Neural crest cell (in vitro differentiated cells): ENCODE data around the gene TFAP2B. TPM values are rescaled to one million over a fixed set of nuclear protein-coding genes. Genes with fewer than 3 reads are reported as not detected.
A peak's percentile ranks its signal among the peaks of the same experiment; 100 is the strongest.

Experiments used
- DNase-seq: peaks from one replicate; pipeline ENCODE4 v3.0.0; 2021; ENCODE audit warnings: low read depth, mixed read lengths, low spot score
- H3K27ac Mint-ChIP-seq: one replicate; pipeline ENCODE4 v1.8.0; 2021; ENCODE audit warnings: mild to moderate bottlenecking, mixed read lengths; ENCODE audit not compliant: unreplicated experiment
- H3K27me3 Mint-ChIP-seq: 2 replicates; pipeline ENCODE4 v1.8.0; 2021; ENCODE audit warnings: low read depth, mild to moderate bottlenecking, mixed read lengths
- H3K36me3 Mint-ChIP-seq: 2 replicates; pipeline ENCODE4 v1.8.0; 2021; ENCODE audit warnings: low read depth, mild to moderate bottlenecking, mixed read lengths
- H3K4me1 Mint-ChIP-seq: 2 replicates; pipeline ENCODE4 v1.8.0; 2021; ENCODE audit warnings: mixed read lengths
- H3K4me3 Mint-ChIP-seq: one replicate; pipeline ENCODE4 v1.8.0; 2021; ENCODE audit warnings: mild to moderate bottlenecking, mixed read lengths
- H3K9me3 Mint-ChIP-seq: 2 replicates; pipeline ENCODE4 v1.8.0; 2021; ENCODE audit warnings: mixed read lengths
- total RNA-seq: library from RNA; stranded (reverse); gene quantifications from 2 replicates; pipeline ENCODE4 v1.2.1, GENCODE V29; 2021
- TF ChIP-seq, protein P1 (sequence below): fragments of 200-600 bp; sonication (generic); conservative IDR thresholded peaks from 2 replicates; pipeline ENCODE4 v1.5.0; 2021; ENCODE audit warnings: antibody characterized with exemption, mild to moderate bottlenecking

TFAP2B gene
- total RNA-seq, 1 donor from 2014 or later = 66.1 TPM

DNA sequence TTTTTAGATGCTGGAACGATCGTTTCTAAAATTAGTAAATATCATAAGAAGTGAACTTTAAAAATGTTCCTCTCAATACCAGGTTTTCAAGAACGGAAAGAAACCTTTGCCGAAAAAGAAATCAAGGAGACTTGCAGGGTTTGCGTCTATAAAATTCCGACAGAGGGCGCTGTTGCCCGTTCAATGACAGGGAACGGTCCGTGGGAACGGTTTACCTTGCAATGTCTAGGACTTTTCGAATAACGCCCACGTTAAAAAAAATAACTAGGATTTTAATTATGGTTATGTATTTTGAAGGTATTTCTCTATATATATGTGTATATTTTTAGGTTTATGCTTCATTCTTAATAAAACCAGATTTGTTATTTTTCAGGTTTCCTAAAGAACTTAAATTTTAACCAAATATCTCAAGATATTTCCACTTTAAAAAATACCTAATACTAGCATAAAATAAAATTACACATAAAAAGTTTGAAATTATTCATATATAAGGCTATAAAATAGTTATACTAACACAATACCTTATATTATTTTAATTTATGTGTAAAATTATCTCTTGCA is 2.5 kb upstream of the TFAP2B start:
- TF ChIP-seq, protein P1, sequence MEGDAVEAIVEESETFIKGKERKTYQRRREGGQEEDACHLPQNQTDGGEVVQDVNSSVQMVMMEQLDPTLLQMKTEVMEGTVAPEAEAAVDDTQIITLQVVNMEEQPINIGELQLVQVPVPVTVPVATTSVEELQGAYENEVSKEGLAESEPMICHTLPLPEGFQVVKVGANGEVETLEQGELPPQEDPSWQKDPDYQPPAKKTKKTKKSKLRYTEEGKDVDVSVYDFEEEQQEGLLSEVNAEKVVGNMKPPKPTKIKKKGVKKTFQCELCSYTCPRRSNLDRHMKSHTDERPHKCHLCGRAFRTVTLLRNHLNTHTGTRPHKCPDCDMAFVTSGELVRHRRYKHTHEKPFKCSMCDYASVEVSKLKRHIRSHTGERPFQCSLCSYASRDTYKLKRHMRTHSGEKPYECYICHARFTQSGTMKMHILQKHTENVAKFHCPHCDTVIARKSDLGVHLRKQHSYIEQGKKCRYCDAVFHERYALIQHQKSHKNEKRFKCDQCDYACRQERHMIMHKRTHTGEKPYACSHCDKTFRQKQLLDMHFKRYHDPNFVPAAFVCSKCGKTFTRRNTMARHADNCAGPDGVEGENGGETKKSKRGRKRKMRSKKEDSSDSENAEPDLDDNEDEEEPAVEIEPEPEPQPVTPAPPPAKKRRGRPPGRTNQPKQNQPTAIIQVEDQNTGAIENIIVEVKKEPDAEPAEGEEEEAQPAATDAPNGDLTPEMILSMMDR = peak; percentile 91
- Mint-ChIP-seq H3K4me3 (peak overlapping the region; percentile 91), H3K4me1 (peaks cover 43% of the 10 kb centered on the region), H3K9me3 (no peaks in the 10 kb centered on the region), H3K36me3 (peaks cover 9% of the 10 kb centered on the region), H3K27ac (peak overlapping the region; percentile 15), H3K27me3 (peaks cover 83% of the 10 kb centered on the region)
- DNase-seq = peak; percentile 82

DNA sequence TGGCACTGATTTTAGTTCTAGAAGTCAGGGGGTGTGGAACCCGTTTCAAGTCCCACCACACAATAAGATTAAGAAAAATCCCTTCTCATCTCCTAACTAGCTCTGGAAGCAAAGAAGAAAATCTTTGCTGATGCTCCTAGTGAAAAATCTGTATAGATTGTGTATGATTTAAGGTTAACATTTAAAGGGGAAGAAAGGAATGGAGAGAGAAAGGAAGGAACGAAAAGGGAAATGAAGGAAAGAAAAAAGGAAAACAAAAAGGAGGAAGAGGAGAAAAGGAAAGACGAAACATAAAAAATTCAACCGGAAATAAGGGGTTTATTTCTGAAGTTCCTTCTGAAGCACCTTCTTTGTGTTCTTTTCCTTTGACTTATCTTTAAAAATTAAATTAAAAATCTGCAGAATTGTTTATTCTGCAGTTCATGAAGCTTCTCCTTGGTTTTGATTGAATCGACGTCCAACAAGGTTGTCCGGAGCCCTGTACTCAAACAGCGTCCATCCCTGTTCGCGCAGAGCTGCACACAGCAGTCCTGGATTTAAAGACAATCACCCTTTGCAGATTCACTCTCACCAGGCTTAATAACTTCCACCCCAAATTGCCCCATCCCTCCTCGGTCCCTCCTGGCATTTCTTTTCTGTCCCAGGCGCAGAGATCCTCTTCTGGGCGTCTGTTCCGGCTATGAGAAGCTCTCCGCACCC is 1.6 kb upstream of the TFAP2B start:
- H3K27ac Mint-ChIP-seq = peak overlapping the region; percentile 96
- peaks cover 92% of the 10 kb centered on the region for H3K27me3 Mint-ChIP-seq
- TF ChIP-seq, protein P1 = no peak
- H3K4me1 Mint-ChIP-seq = peaks cover 51% of the 10 kb centered on the region
- H3K36me3 Mint-ChIP-seq = peaks cover 15% of the 10 kb centered on the region
- DNase-seq = no peak
- H3K4me3 Mint-ChIP-seq = peak overlapping the region; percentile 97
- H3K9me3 Mint-ChIP-seq = no peaks in the 10 kb centered on the region

DNA sequence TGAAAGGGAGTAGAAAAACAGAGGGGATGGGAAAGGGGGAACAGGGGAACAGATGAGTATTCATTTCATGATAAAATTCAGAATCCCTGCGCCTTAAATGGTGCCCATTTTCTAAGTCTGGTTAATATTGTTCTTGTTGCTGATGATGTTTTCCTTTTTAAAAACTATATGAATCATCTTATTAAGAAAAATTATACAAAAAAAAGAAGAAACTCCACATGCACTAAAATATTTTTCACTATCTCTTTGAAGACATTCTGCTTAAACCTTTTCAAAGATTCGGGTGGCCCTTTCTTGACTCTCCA is 1.1 kb upstream of the TFAP2B start:
- TF ChIP-seq, protein P1 = no peak
- H3K27me3 Mint-ChIP-seq = peaks cover 92% of the 10 kb centered on the region
- H3K36me3 Mint-ChIP-seq = peaks cover 19% of the 10 kb centered on the region
- H3K9me3 Mint-ChIP-seq = no peaks in the 10 kb centered on the region
- peaks cover 54% of the 10 kb centered on the region for H3K4me1 Mint-ChIP-seq
- H3K27ac Mint-ChIP-seq = peak overlapping the region; percentile 88
- peak overlapping the region; percentile 97 for H3K4me3 Mint-ChIP-seq
- no peak for DNase-seq

DNA sequence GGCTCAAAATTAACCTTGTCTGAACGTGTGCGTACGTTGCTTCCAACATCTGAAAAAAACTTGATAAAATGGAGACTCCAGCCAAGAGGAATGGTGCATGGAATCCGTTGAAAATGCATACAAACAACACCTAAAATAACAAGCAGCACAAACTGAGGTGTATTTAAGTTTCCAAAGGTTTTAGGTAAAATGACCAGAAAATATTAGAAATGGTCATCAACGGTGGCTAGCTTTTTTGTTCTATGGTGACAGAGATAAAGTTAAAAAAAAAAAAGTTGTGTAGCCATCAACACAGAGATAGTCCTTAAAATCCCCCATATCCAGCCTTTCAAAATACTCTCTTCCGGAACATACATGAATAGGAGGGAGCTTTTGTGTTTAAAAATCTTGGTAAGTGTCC is 651 bp upstream of the TFAP2B start:
- H3K4me3 Mint-ChIP-seq = peak overlapping the region; percentile 97
- peaks cover 21% of the 10 kb centered on the region for H3K36me3 Mint-ChIP-seq
- H3K9me3 Mint-ChIP-seq = no peaks in the 10 kb centered on the region
- DNase-seq = no peak
- peak overlapping the region; percentile 69 for H3K27ac Mint-ChIP-seq
- H3K4me1 Mint-ChIP-seq = peaks cover 55% of the 10 kb centered on the region
- H3K27me3 Mint-ChIP-seq = peaks cover 94% of the 10 kb centered on the region
- TF ChIP-seq, protein P1 = no peak

DNA sequence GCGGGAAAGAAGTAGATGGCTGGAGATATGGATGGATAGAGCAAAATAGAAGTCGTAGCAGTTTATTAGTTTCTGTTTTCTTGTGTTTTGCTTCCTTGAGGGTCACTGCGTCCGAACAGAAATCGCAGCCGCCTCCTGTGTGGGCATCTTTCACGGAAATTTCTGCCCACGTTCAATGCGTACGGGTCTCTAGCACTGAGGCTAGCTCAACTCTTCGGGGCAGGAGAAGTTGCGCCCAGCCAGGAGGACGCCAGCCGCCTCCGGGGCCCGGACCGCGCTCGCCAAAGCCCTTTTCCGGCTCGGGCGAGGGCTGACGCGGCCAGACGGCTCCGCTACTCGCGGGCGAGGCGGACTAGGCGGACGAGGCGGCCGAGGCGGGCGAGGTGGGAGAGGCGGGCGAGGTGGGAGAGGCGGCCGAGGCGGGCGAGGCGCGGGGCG is 814 bp downstream of the TFAP2B start:
- H3K36me3 Mint-ChIP-seq = peaks cover 34% of the 10 kb centered on the region
- H3K27ac Mint-ChIP-seq = peak overlapping the region; percentile 94
- TF ChIP-seq, protein P1 = no peak
- DNase-seq = no peak
- no peaks in the 10 kb centered on the region for H3K9me3 Mint-ChIP-seq
- H3K27me3 Mint-ChIP-seq = peaks cover 95% of the 10 kb centered on the region
- H3K4me3 Mint-ChIP-seq = peak overlapping the region; percentile 96
- peaks cover 70% of the 10 kb centered on the region for H3K4me1 Mint-ChIP-seq
